Uterus (tissue), 2 donors: ENCODE measurements around the gene RBL1.

Source experiments
- POLR2A ChIP-seq, 2 donors: fragments of 450-650 bp; IDR thresholded peaks; one replicate each; pipeline ENCODE4 v1.6.1; 2016; ENCODE audit warnings: antibody characterized with exemption in 2 of 2, mild to moderate bottlenecking in 1 of 2, moderate library complexity in 1 of 2
- TF ChIP-seq, protein P1 (sequence below), 4 experiments: fragments of 200-600 bp in 2 of 4; fragments of 450-650 bp in 2 of 4; sonication (generic) in 2 of 4; IDR thresholded peaks; one replicate each; pipeline ENCODE4 v1.5.1; 2016 to 2019; ENCODE audit warnings: antibody characterized with exemption in 4 of 4, mild to moderate bottlenecking in 2 of 4, moderate library complexity in 1 of 4

GRCh38 chr20:37108676-37109075 is 12.9 kb upstream of the RBL1 start:
- TF ChIP-seq POLR2A (IDR thresholded peaks at IDR 0.05), result no peak
- TF ChIP-seq, protein P1, sequence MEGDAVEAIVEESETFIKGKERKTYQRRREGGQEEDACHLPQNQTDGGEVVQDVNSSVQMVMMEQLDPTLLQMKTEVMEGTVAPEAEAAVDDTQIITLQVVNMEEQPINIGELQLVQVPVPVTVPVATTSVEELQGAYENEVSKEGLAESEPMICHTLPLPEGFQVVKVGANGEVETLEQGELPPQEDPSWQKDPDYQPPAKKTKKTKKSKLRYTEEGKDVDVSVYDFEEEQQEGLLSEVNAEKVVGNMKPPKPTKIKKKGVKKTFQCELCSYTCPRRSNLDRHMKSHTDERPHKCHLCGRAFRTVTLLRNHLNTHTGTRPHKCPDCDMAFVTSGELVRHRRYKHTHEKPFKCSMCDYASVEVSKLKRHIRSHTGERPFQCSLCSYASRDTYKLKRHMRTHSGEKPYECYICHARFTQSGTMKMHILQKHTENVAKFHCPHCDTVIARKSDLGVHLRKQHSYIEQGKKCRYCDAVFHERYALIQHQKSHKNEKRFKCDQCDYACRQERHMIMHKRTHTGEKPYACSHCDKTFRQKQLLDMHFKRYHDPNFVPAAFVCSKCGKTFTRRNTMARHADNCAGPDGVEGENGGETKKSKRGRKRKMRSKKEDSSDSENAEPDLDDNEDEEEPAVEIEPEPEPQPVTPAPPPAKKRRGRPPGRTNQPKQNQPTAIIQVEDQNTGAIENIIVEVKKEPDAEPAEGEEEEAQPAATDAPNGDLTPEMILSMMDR (IDR thresholded peaks at IDR 0.05), result no peak
